SK-N-SH treated with all-trans-retinoic acid at 6 μM for 48 hours (cell line): ENCODE measurements around the gene STING1.

Experiments
- ARNTL ChIP-seq: fragments of 450-650 bp; formaldehyde crosslinking; IDR thresholded peaks from 2 replicates; pipeline ENCODE4 v1.5.0; 2020; ENCODE audit warnings: low read depth, mild to moderate bottlenecking, moderate library complexity, borderline replicate concordance
- GLIS3 ChIP-seq: fragments of 250-450 bp; sonication (Bioruptor Pico); IDR thresholded peaks from 2 replicates; pipeline ENCODE4 v1.5.0; 2020; ENCODE audit warnings: mild to moderate bottlenecking, moderate library complexity
- RARB ChIP-seq: fragments of 250-450 bp; sonication (Bioruptor Pico); IDR thresholded peaks from 2 replicates; pipeline ENCODE4 v1.8.0; 2021; ENCODE audit warnings: mild to moderate bottlenecking, moderate library complexity
- ZC3H10 ChIP-seq: fragments of 250-450 bp; sonication (Bioruptor Pico); IDR thresholded peaks from 2 replicates; pipeline ENCODE4 v1.5.1; 2021; ENCODE audit warnings: mild to moderate bottlenecking, moderate library complexity
- ZFP30 ChIP-seq: fragments of 450-650 bp; formaldehyde crosslinking; IDR thresholded peaks from 2 replicates; pipeline ENCODE4 v1.5.0; 2022; ENCODE audit warnings: mild to moderate bottlenecking, moderate library complexity
- ZNF565 ChIP-seq: fragments of 450-650 bp; formaldehyde crosslinking; conservative IDR thresholded peaks from 2 replicates; pipeline ENCODE4 v1.5.0; 2020; ENCODE audit warnings: low read depth, mild to moderate bottlenecking, moderate library complexity
- TF ChIP-seq, protein P1 (sequence below): fragments of 250-450 bp; sonication (Bioruptor Pico); IDR thresholded peaks from 2 replicates; pipeline ENCODE4 v1.8.0; 2020; ENCODE audit warnings: mild to moderate bottlenecking, moderate library complexity, borderline replicate concordance
- TF ChIP-seq, protein P2 (sequence below): fragments of 250-450 bp; sonication (Bioruptor Pico); IDR thresholded peaks from 2 replicates; pipeline ENCODE4 v1.5.1; 2021; ENCODE audit warnings: mild to moderate bottlenecking, moderate library complexity
- TF ChIP-seq, protein P3 (sequence below): fragments of 250-450 bp; sonication (Bioruptor Pico); IDR thresholded peaks from 2 replicates; pipeline ENCODE4 v1.5.1; 2020; ENCODE audit warnings: low read depth, mild to moderate bottlenecking, moderate library complexity

DNA sequence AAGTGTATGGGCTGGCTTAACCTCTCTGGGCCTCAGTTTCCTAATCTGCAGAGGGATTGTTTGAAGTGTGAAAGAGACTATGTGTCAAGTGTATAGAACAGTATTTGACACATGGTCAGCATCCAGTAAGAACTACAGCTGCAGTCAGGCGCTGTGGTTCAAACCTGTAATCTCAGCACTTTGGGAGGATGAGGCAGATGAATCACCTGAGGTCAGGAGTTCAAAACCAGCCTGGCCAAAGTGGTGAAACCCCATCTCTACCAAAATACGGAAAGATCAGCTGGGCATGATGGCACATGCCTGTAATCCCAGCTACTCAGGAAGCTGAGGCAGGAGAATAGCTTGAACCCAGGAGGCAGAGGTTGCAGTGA is 31.9 kb upstream of the STING1 start:
- TF ChIP-seq ZFP30 (CRISPR knock-in tag): no peak
- TF ChIP-seq ZC3H10 (CRISPR knock-in tag): no peak
- TF ChIP-seq, protein P1, sequence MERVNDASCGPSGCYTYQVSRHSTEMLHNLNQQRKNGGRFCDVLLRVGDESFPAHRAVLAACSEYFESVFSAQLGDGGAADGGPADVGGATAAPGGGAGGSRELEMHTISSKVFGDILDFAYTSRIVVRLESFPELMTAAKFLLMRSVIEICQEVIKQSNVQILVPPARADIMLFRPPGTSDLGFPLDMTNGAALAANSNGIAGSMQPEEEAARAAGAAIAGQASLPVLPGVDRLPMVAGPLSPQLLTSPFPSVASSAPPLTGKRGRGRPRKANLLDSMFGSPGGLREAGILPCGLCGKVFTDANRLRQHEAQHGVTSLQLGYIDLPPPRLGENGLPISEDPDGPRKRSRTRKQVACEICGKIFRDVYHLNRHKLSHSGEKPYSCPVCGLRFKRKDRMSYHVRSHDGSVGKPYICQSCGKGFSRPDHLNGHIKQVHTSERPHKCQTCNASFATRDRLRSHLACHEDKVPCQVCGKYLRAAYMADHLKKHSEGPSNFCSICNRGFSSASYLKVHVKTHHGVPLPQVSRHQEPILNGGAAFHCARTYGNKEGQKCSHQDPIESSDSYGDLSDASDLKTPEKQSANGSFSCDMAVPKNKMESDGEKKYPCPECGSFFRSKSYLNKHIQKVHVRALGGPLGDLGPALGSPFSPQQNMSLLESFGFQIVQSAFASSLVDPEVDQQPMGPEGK (CRISPR knock-in tag): no peak
- no peak for TF ChIP-seq RARB (CRISPR knock-in tag)
- TF ChIP-seq, protein P2, sequence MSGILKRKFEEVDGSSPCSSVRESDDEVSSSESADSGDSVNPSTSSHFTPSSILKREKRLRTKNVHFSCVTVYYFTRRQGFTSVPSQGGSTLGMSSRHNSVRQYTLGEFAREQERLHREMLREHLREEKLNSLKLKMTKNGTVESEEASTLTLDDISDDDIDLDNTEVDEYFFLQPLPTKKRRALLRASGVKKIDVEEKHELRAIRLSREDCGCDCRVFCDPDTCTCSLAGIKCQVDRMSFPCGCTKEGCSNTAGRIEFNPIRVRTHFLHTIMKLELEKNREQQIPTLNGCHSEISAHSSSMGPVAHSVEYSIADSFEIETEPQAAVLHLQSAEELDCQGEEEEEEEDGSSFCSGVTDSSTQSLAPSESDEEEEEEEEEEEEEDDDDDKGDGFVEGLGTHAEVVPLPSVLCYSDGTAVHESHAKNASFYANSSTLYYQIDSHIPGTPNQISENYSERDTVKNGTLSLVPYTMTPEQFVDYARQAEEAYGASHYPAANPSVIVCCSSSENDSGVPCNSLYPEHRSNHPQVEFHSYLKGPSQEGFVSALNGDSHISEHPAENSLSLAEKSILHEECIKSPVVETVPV: no peak
- TF ChIP-seq, protein P3, sequence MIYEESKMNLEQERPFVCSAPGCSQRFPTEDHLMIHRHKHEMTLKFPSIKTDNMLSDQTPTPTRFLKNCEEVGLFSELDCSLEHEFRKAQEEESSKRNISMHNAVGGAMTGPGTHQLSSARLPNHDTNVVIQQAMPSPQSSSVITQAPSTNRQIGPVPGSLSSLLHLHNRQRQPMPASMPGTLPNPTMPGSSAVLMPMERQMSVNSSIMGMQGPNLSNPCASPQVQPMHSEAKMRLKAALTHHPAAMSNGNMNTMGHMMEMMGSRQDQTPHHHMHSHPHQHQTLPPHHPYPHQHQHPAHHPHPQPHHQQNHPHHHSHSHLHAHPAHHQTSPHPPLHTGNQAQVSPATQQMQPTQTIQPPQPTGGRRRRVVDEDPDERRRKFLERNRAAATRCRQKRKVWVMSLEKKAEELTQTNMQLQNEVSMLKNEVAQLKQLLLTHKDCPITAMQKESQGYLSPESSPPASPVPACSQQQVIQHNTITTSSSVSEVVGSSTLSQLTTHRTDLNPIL: no peak
- no peak for TF ChIP-seq ZNF565 (CRISPR knock-in tag)
- TF ChIP-seq ARNTL: no peak
- no peak for TF ChIP-seq GLIS3 (CRISPR knock-in tag)
